HepG2 (cell line): ENCODE measurements around the gene ODAD4. TPM values are rescaled to one million over a fixed set of nuclear protein-coding genes. Genes with fewer than 3 reads are reported as not detected.

Experiments
- DNMT3B ChIP-seq: conservative IDR thresholded peaks from 2 replicates; pipeline ENCODE4 v1.6.1; 2016; ENCODE audit warnings: missing biosample characterization, control low read depth
- EP300 ChIP-seq, 3 experiments: sonication (generic) in 1 of 3; formaldehyde crosslinking in 1 of 3; IDR thresholded peaks; 2 replicates each; pipeline versions ENCODE4 v1.5.1 to v1.6.1; 2011 to 2020; ENCODE audit warnings: low read depth in 2 of 3, low read length in 2 of 3, borderline replicate concordance in 1 of 3, improper control_type of control experiment in 1 of 3, mild to moderate bottlenecking in 1 of 3, missing genetic modification reagents in 1 of 3, moderate library complexity in 1 of 3
- GFI1 ChIP-seq: sonication (generic); formaldehyde crosslinking; IDR thresholded peaks from 2 replicates; pipeline ENCODE4 v1.5.0; 2020; ENCODE audit warnings: missing genetic modification reagents, mild to moderate bottlenecking, borderline replicate concordance
- KLF16 ChIP-seq, 2 experiments: sonication (generic) in 1 of 2; formaldehyde crosslinking in 1 of 2; IDR thresholded peaks; 2 replicates each; pipeline versions ENCODE4 v1.6.1 to v1.8.0; 2016 to 2023; ENCODE audit warnings: missing genetic modification reagents in 2 of 2, missing compliant biosample characterization in 1 of 2
- MIER3 ChIP-seq: IDR thresholded peaks from 2 replicates; pipeline ENCODE4 v1.6.1; 2016; ENCODE audit warnings: missing compliant biosample characterization, borderline replicate concordance
- NFYC ChIP-seq: IDR thresholded peaks from 2 replicates; pipeline ENCODE4 v1.6.1; 2016; ENCODE audit warnings: missing genetic modification reagents, missing compliant biosample characterization
- NR2F2 ChIP-seq: IDR thresholded peaks from 2 replicates; pipeline ENCODE4 v1.6.1; 2012; ENCODE audit warnings: low read depth, inconsistent platforms, borderline replicate concordance
- RXRB ChIP-seq: IDR thresholded peaks from 2 replicates; pipeline ENCODE4 v1.6.1; 2016; ENCODE audit warnings: borderline replicate concordance, missing genetic modification reagents, missing compliant biosample characterization
- SMAD3 ChIP-seq: sonication (generic); formaldehyde crosslinking; IDR thresholded peaks from 2 replicates; pipeline ENCODE4 v1.4.0; 2020; ENCODE audit warnings: missing genetic modification reagents
- TARDBP ChIP-seq: sonication (generic); formaldehyde crosslinking; IDR thresholded peaks from 2 replicates; pipeline ENCODE4 v1.8.0; 2022; ENCODE audit warnings: mild to moderate bottlenecking, missing genetic modification reagents
- ZEB1 ChIP-seq: IDR thresholded peaks from 2 replicates; pipeline ENCODE4 v1.6.1; 2012; ENCODE audit warnings: mild to moderate bottlenecking, low read depth, inconsistent platforms; ENCODE audit not compliant: insufficient replicate concordance
- ZNF205 ChIP-seq: IDR thresholded peaks from 2 replicates; pipeline ENCODE4 v1.6.1; 2018; ENCODE audit warnings: missing biosample characterization, missing genetic modification reagents
- ZNF33B ChIP-seq: sonication (generic); formaldehyde crosslinking; IDR thresholded peaks from 2 replicates; pipeline ENCODE4 v1.5.1; 2020; ENCODE audit warnings: mild to moderate bottlenecking, missing genetic modification reagents
- ZNF570 ChIP-seq: sonication (generic); formaldehyde crosslinking; IDR thresholded peaks from 2 replicates; pipeline ENCODE4 v1.4.0; 2020; ENCODE audit warnings: mild to moderate bottlenecking, missing genetic modification reagents, borderline replicate concordance
- polyA plus RNA-seq, 8 experiments: library from polyadenylated mRNA; depleted of rRNA in 3 of 8; stranded (reverse) in 7 of 8; unstranded in 1 of 8; fragments of >200 nt; fragmentation: Illumina TruSeq in 4 of 8; extraction: Trizol in 4 of 8; gene quantifications; 2 replicates each; pipeline versions ENCODE4 v1.2.1 to v1.2.3, GENCODE V29; 2011 to 2016; ENCODE audit warnings: low read depth in 4 of 8, missing spikeins in 1 of 8, mixed read lengths in 1 of 8; ENCODE audit not compliant: insufficient read depth in 1 of 8
- total RNA-seq, 5 experiments: library from RNA; depleted of rRNA; stranded (reverse); fragments of >200 nt; fragmentation: Illumina TruSeq; extraction: Trizol; gene quantifications; 2 replicates each; pipeline ENCODE4 v1.2.3, GENCODE V29; 2016; ENCODE audit warnings: low read depth in 1 of 5
- TF ChIP-seq, protein P1 (sequence below): sonication (generic); formaldehyde crosslinking; IDR thresholded peaks from 2 replicates; pipeline ENCODE4 v1.5.1; 2020; ENCODE audit warnings: mild to moderate bottlenecking, missing genetic modification reagents, borderline replicate concordance
- TF ChIP-seq, protein P2 (sequence below): sonication (generic); formaldehyde crosslinking; conservative IDR thresholded peaks from 2 replicates; pipeline ENCODE4 v1.4.0; 2020; ENCODE audit warnings: mild to moderate bottlenecking, missing genetic modification reagents, moderate library complexity
- TF ChIP-seq, protein P3 (sequence below): IDR thresholded peaks from 2 replicates; pipeline ENCODE4 v1.6.1; 2016; ENCODE audit warnings: low read depth

ODAD4 gene
- total and polyA plus RNA-seq, 2 of the 13 experiments (the other 11 are each of a cell fraction or from before 2014, with no cell fraction given) = 0.48 to 0.53 TPM

DNA sequence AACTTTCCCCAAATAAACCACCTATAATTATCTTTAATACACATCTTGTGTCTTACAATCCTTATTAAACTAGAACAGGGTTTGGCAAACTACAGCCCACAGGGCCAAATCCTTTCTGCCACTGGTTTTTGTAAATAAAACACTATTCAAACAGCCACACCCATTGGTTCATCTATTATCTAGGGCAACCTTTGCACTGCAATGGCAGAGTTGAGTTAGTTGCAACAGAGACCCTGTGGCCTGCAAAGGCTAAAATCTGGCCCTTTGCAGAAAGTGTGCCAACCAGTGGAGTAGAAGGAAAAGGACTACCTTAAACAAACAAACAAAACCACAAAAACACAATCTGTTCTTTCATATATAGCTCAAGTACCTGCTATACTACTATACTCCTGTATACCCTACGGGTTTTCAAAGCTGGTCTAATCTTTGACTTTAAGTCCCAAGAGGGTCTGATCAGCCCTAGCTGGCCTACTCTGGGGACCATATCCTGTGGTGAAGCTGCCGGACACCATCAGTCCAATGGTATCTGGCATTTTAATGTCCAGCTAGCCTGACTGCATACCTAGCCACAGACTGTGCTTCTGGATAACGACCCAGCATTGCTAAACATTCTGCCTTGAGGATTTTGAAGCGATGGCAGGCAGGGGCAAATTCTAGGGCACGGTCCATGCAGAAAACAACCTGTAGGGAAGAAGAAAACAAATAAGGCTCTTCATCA, 59.4 kb downstream of the ODAD4 start (continued):
- TF ChIP-seq, protein P1, sequence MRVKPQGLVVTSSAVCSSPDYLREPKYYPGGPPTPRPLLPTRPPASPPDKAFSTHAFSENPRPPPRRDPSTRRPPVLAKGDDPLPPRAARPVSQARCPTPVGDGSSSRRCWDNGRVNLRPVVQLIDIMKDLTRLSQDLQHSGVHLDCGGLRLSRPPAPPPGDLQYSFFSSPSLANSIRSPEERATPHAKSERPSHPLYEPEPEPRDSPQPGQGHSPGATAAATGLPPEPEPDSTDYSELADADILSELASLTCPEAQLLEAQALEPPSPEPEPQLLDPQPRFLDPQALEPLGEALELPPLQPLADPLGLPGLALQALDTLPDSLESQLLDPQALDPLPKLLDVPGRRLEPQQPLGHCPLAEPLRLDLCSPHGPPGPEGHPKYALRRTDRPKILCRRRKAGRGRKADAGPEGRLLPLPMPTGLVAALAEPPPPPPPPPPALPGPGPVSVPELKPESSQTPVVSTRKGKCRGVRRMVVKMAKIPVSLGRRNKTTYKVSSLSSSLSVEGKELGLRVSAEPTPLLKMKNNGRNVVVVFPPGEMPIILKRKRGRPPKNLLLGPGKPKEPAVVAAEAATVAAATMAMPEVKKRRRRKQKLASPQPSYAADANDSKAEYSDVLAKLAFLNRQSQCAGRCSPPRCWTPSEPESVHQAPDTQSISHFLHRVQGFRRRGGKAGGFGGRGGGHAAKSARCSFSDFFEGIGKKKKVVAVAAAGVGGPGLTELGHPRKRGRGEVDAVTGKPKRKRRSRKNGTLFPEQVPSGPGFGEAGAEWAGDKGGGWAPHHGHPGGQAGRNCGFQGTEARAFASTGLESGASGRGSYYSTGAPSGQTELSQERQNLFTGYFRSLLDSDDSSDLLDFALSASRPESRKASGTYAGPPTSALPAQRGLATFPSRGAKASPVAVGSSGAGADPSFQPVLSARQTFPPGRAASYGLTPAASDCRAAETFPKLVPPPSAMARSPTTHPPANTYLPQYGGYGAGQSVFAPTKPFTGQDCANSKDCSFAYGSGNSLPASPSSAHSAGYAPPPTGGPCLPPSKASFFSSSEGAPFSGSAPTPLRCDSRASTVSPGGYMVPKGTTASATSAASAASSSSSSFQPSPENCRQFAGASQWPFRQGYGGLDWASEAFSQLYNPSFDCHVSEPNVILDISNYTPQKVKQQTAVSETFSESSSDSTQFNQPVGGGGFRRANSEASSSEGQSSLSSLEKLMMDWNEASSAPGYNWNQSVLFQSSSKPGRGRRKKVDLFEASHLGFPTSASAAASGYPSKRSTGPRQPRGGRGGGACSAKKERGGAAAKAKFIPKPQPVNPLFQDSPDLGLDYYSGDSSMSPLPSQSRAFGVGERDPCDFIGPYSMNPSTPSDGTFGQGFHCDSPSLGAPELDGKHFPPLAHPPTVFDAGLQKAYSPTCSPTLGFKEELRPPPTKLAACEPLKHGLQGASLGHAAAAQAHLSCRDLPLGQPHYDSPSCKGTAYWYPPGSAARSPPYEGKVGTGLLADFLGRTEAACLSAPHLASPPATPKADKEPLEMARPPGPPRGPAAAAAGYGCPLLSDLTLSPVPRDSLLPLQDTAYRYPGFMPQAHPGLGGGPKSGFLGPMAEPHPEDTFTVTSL (CRISPR knock-in tag) = peak; percentile 88; the same call in 1 of the 2 replicates
- TF ChIP-seq ZEB1 = peak; percentile 50
- TF ChIP-seq SMAD3 = peak; percentile 92; the same call in 1 of the 2 replicates
- TF ChIP-seq MIER3 (CRISPR knock-in tag) = peak; percentile 68; the same call in 1 of the 2 replicates
- peak; percentile 51; the same call in 1 of the 2 replicates for TF ChIP-seq TARDBP (CRISPR knock-in tag)
- TF ChIP-seq NR2F2 = peak; percentile 62; the same call in 1 of the 2 replicates
- TF ChIP-seq RXRB (CRISPR knock-in tag) = peak; percentile 79
- TF ChIP-seq ZNF205 (CRISPR knock-in tag) = 0 out of 2 replicates have a peak, but pooled peaks have one; percentile 45
- TF ChIP-seq, protein P2, sequence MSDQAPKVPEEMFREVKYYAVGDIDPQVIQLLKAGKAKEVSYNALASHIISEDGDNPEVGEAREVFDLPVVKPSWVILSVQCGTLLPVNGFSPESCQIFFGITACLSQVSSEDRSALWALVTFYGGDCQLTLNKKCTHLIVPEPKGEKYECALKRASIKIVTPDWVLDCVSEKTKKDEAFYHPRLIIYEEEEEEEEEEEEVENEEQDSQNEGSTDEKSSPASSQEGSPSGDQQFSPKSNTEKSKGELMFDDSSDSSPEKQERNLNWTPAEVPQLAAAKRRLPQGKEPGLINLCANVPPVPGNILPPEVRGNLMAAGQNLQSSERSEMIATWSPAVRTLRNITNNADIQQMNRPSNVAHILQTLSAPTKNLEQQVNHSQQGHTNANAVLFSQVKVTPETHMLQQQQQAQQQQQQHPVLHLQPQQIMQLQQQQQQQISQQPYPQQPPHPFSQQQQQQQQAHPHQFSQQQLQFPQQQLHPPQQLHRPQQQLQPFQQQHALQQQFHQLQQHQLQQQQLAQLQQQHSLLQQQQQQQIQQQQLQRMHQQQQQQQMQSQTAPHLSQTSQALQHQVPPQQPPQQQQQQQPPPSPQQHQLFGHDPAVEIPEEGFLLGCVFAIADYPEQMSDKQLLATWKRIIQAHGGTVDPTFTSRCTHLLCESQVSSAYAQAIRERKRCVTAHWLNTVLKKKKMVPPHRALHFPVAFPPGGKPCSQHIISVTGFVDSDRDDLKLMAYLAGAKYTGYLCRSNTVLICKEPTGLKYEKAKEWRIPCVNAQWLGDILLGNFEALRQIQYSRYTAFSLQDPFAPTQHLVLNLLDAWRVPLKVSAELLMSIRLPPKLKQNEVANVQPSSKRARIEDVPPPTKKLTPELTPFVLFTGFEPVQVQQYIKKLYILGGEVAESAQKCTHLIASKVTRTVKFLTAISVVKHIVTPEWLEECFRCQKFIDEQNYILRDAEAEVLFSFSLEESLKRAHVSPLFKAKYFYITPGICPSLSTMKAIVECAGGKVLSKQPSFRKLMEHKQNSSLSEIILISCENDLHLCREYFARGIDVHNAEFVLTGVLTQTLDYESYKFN (CRISPR knock-in tag) = peak; percentile 88
- peak in 1 of 2 experiments; percentile 80; a peak in 2 of 4 replicates for TF ChIP-seq KLF16 (CRISPR knock-in tag; IDR thresholded peaks at IDR 0.05)
- peak; percentile 93 for TF ChIP-seq GFI1 (CRISPR knock-in tag)
- TF ChIP-seq, protein P3, sequence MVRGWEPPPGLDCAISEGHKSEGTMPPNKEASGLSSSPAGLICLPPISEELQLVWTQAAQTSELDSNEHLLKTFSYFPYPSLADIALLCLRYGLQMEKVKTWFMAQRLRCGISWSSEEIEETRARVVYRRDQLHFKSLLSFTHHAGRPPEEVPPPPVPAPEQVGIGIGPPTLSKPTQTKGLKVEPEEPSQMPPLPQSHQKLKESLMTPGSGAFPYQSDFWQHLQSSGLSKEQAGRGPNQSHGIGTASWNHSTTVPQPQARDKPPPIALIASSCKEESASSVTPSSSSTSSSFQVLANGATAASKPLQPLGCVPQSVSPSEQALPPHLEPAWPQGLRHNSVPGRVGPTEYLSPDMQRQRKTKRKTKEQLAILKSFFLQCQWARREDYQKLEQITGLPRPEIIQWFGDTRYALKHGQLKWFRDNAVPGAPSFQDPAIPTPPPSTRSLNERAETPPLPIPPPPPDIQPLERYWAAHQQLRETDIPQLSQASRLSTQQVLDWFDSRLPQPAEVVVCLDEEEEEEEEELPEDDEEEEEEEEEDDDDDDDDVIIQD (CRISPR knock-in tag) = 0 out of 2 replicates have a peak, but pooled peaks have one; percentile 57
- no peak for TF ChIP-seq ZNF33B (CRISPR knock-in tag)
- TF ChIP-seq DNMT3B (CRISPR knock-in tag) = 0 out of 2 replicates have a peak, but pooled peaks have one; percentile 59
- TF ChIP-seq ZNF570 (CRISPR knock-in tag) = no peak
- peak; percentile 42; the same call in 1 of the 2 replicates for TF ChIP-seq NFYC (CRISPR knock-in tag)
- TF ChIP-seq EP300 (IDR thresholded peaks at IDR 0.05; ENCODE audit: low read depth in 2 of 2, low read length in 2 of 2) = peak in 1 of 2 experiments; percentile 73; a peak in 2 of 4 replicates
- peak; percentile 58; the same call in 1 of the 2 replicates for TF ChIP-seq EP300 (CRISPR knock-in tag; IDR thresholded peaks at IDR 0.05; ENCODE audit: borderline replicate concordance)
